Left cardiac atrium (tissue), 4 donors: ENCODE measurements around the gene C3orf18. TPM values are rescaled to one million over a fixed set of nuclear protein-coding genes. Genes with fewer than 3 reads are reported as not detected.

Source experiments
- ATAC-seq, 2 donors: fragments of 200-7000 bp; cut with Tn5 transposase; one replicate each; pipeline ENCODE4 v1.9.1; 2020; ENCODE audit warnings: mild to moderate bottlenecking in 2 of 2, moderate library complexity in 2 of 2
- DNase-seq: peaks from one replicate; pipeline ENCODE4 v3.0.0-alpha.2; 2020
- intact Hi-C, 2 donors: fragments of 100-400 bp; cut with DNase I; formaldehyde crosslinking; loops; one replicate each; pipeline versions ENCODE4 v1.14.1 to v1.15.1; 2022 to 2023
- total RNA-seq, 2 donors: library from RNA; stranded (reverse); fragmentation: NEBNext Ultra II Directional; extraction: Animal tissue kit (Norgen Biotek cat#: 25700); gene quantifications; one replicate each; pipeline ENCODE4 v1.2.1, GENCODE V29; 2021
- donor health status: DM: no; HTN: yes; CAD: no.
- donor health status: DM: no; HTN: yes; CAD: no; lungs with severe emphysema.
- donor health status: DM: yes; HTN: yes; CAD: no.
- donor health status: Dilated cardiomyopathy.

The C3orf18 gene
- total RNA-seq, 2 donors from 2014 or later = 29.7 to 32.3 TPM

DNA sequence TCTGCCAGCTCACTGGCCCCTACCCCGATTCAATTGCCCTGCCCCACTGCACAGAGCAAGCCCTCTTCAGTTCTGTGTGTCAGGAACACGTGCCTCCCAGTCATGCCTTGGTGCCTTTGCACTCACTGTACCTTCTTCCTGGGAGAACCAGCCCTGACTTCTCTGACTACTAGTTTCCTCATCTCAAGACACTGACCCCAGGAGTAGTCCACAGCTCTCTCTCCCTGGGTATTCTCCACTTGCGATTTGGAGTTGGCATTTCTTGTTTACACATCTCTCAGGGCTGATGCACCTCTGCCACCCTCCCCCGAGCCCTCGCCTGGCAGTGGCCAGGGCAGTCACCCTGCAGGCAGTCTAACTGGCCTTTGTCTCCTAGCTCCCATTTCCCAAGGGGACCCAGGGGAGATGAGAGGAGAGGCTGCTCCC is 38.4 kb upstream of the C3orf18 start:
- DNase-seq (no peak), ATAC-seq (no peak)
- intact Hi-C loops = no loop called here

- ATAC-seq (no peak), DNase-seq (no peak)
- intact Hi-C loops = no loop called here
Observed at GRCh38 chr3:50604628-50605588, 37.4 kb upstream of the C3orf18 start.

DNA sequence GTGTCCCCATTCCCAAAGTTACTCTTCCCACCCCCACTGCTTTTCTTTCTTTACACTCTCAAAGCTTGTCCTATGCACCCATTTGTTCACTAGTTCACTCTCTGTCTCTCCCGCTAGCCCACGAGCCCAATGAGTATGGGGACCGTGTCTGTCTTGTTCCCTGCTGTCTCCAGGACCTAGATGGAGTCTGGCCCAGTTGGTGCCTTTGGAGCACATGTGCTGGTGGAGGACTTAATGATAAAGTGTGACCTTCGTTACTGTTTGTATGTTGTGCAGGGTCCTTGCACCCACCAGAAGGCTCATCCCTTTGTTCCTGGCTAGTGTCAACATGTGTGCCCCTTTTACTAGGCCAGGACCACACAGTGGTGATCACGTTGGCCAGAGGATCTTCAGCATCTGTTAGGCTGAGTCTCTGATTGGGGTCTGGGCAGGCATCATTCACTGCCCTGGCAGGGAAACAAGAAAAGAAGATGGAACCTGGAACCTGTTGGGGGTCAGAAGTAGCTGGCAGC is 36.6 kb upstream of the C3orf18 start:
- intact Hi-C loops = no loop called here
- ATAC-seq = no peak
- DNase-seq = no peak

DNA sequence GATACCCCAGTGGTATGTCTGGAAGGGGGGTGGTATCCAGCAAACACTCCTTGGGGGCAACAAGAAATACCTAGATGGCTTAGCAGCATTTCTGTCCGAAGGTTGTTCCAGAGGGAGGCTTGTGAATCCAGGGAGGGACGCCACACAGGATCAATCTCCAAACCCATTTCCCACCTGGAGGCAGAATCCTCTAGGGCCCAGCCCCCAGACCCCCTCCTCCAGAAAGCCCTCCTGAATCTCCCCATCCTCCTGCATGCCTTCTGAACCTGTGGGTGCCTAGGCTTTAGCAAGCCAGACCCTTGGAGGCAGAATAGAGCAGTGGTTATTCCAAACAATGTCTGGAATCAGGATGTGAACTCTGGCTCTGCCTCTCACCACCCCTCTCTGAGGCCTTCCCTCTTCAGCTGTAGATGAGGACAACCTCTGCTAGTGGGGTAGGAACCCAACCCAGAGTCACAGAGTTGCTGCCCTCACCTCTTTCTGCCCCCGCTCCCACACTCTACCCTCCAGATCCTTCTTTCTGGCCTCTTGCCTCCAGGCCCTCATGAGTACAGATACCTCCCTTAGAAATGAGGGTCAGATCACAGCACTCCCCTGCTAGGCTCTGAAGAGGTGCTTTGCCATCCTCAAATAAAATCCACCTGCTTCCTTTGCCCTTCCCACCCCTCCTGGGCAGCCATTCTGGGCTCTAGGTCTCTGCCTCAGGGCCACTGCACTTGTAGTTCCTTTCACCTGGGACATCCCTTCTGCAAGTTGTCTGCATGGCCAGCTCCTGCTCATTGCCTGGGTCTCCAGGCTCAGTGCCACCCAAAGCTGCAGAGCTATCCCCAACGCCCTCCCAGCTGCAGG is 35.9 kb upstream of the C3orf18 start:
- DNase-seq (no peak), ATAC-seq (no peak)
- intact Hi-C loops = no loop called here

GRCh38 chr3:50602595-50603191 is 35.1 kb upstream of the C3orf18 start:
- intact Hi-C loops = no loop called here
- no peak for ATAC-seq
- no peak for DNase-seq

- intact Hi-C loops = no loop called here
- peak; percentile 86 to 87 for ATAC-seq
- peak; percentile 95 for DNase-seq
Observed at GRCh38 chr3:50600841-50601591, 33.5 kb upstream of the C3orf18 start.

DNA sequence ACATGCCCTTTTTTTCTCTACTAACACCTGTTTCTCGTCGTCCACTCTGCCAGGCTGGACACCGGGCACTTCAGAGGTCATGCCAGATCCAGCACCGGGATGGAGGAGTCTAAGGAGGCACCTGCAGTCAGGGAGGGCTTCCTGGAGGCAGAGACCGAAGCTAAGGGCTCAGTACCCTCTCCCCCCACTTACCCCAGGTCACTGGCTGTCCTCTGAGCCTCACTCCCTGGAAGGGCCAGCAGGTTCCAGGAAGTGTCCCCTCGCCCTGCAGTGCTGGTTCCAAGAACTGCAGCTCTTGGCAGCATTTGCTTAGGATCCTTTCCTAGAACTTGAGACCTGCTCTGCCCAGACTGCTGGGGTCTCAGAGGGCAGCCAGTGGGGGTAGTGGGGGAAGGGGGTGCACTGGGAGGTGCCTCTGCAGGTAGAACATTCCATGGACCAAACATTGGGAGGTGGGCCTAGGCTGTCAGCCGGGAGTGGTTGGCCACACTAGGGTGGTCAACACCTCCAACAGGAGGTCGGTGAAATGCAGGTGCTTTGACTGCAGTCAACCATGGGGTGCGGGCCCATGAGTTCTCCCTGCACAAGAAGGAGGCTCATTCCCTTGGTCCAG is 32.7 kb upstream of the C3orf18 start:
- ATAC-seq (no peak), DNase-seq (no peak)
- intact Hi-C loops = no loop called here

DNA sequence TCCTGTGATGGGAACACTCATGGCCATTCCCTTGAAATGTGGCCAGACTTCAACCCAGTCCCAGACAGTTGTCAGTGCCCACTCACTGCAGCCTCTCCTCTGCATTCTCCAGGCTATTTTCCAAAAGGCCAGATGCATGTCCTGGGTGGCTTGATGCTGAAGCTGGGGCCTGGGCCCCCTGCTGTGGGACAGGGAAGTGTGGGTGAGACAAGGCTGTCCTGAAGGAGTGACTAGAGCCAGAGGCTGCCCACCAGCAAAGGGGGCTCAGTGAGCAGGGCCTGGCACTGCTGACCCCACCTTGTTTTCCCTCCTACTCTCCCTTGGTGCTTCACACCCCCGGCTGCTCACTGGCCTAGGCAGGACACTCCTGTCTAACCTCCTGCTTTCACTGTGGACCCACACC is 32.2 kb upstream of the C3orf18 start:
- ATAC-seq = no peak
- intact Hi-C loops = loop anchor here in 1 of 2 donors (2.0 kb wide), 1 partner anchor 15 kb away; no protein-coding TSS in a partner anchor
- DNase-seq = no peak

DNA sequence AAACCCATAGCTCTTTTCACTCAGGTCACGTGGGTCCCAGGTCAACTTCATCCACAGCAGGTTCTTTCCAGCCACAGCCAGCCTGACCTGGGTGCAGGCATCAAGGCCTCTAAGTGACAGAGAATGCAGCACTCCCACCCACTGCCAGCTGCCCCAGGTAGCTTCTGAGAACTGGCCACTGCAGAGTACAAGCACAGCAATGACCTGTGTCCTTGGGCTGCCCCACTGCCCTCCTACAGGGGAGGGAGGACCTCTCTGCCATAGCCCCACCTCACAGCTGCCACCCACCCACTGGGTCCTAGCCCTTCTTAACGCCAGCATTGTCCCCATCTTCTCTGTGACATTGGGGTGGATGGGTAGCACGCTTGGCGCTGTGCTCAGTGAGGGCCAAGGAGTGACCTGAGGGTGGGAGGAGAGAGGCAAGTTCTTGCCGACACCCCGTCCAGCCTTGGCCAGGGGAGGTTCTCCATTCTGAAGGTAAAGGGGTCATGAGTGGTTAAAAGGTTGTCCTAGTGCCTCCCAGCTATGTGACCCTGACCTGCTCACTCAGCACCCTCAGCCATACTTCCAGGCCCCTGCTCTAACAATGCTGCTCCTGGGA is 31.7 kb upstream of the C3orf18 start:
- DNase-seq (no peak), ATAC-seq (no peak)
- intact Hi-C loops = loop anchor here in 1 of 2 donors (2.0 kb wide), 1 partner anchor 14 kb away; no protein-coding TSS in a partner anchor

GRCh38 chr3:50594253-50594785 is 26.8 kb upstream of the C3orf18 start:
- ATAC-seq = no peak
- no peak for DNase-seq
- intact Hi-C loops = no loop called here

GRCh38 chr3:50592568-50592967 is 25.0 kb upstream of the C3orf18 start:
- no peak for DNase-seq
- ATAC-seq = peak; percentile 16 to 40
- intact Hi-C loops = no loop called here

DNA sequence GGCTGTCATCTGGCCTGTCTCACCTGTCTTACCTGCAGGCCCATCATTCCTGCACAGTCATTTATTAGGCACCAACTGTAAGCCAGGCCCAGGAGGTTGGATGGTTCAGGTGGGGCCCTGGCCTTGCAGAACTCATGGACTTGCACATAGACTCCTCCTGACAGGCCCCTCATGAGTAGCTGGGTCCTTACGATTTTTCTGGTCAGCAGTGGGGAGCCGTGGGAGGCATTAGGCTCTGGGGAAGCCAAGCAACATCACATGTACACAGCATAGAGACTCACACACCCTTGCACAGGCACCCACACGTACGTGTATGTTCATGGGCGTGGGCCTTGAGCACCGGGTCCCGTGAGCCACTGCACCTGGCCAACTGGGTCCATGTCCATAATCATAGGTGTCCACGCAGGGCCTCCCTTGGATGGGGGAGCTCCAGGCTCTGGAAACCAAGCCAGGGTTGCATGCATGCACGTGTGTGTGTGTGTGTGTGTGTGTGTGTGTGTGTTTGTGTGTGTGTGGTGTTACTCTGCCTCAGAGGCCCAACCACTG is 23.7 kb upstream of the C3orf18 start:
- DNase-seq = no peak
- intact Hi-C loops = no loop called here

DNA sequence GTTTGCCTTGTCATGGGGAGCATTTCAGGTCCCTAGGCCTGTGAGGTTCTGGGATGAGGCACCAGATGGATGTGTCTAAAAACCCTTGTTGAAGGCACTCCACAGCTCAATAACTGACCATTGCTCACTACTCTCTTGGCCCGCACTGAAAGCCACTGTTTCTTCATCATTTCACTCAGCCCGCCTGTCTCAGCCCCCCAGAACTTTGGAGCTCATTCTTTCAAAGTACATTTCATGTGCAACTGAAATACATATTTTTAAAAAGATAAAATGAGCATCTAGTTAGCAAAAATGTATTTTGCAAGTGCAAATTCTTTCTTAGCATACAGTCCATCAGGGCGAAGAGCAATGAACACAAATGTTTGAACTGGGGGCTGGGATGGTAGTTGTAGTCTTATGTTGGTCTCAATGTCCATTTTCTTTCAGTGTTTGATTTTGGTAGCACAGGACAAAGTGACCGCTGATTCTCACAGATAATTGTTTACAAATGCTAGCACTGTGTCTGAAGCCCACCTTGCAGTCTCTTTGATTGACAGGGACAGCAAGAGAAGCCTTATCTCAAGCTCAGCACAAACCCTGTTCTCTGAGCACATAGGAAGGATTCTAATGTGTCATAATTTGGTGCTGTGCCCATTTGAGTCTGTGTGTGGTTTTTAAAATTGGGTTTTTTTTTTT is 21.3 kb upstream of the C3orf18 start:
- ATAC-seq = no peak
- DNase-seq = no peak
- intact Hi-C loops = no loop called here

More for the DNA sequence above, 23.7 kb upstream of the C3orf18 start:
- ATAC-seq = no peak

DNA sequence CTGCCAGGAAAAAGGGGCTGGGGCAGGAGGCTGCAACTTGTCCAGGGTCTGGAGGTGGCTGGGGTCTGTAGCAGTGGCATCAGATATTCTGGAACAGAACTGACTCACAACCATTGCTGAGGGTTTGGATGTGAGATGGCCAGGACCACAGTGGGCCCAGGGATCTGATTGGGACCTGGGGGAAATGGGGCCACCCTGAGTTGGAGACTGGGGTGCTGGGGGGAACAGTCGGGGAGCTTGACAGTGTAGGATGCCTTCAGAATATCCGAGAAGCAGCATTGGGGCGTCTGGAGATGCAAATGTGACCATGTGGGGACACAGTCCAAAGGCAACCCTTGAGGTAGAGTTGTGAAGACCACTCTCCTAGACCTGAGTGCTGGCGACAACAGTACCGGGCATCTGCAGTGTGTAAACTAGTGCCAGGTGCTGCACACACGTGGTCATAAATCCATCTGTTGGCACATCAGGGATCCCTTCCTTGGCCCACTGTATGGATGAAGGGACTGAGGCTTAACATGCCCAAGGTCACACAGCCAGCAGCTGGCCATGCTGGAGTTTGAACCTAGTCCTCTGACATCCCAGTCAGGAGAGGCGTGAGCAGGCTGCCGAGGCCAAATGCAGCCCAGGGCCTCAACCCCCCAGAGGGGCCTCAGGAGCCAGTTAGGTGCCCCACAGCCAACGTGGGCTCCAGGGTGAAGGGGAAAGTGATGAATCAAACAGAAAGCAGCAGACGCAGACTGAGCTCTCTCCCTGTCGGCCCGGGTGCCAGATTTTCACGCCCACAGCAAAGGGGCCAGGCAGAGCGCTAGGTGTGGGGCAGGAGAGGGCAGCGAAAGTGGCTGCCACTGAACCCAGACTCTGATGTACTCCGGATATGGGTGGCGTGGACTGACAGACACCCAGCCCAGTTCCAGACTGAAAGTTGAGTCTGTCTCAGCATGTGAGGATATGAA is 20.5 kb upstream of the C3orf18 start:
- intact Hi-C loops = no loop called here
- no peak for DNase-seq
- ATAC-seq = no peak

DNA sequence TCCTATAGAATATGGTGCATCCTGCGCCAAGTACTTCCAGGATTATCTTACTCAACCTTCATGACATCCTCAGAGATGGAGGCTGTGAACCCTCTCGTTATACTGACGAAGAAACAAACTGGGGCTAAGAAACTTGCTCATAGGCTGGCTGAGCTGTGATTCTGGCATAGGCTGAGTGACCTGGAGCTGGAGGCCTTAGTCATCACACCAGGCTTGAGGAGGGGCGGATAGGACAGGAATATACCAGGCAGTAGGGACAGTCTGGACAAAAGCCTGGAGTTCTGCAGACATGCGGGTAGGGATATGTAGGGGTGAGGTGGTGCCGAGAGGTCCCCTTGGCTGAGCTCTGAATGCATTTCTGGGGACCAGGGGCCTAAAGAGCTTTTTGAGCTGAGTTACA is 19.8 kb upstream of the C3orf18 start:
- intact Hi-C loops = no loop called here
- ATAC-seq (peak in 1 of 2 donors; percentile 53), DNase-seq (no peak)

DNA sequence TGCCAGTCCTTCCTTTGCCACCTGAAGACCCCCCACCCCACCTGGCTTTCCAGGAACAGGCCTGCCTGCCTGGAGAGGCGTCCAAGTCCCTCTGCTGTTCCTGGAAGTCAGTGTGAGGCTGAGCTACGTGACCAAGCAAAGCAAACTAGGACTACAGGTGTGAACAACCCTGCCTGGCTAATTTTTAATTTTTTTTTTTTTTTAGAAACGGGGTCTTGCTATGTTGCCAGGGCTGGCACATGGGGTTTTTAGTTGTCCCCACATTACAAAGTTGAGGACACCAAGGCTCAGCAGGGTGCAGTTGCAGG is 19.2 kb upstream of the C3orf18 start:
- intact Hi-C loops = no loop called here
- no peak for DNase-seq
- no peak for ATAC-seq
